HepG2 (cell line): ENCODE results near the gene ZNF275. TPM values are rescaled to one million over a fixed set of nuclear protein-coding genes. Genes with fewer than 3 reads are reported as not detected.

Source experiments
- ATAC-seq: fragments of 200-7000 bp; cut with Tn5 transposase; 3 replicates; pipeline ENCODE4 v1.9.1; 2020; ENCODE audit warnings: mild to moderate bottlenecking, moderate library complexity
- BruUV-seq: library from RNA; stranded (reverse); fragments of 400-500 nt; replicated peaks from 2 replicates; lab custom pipeline; 2021; lab: Mats Ljungman, UMichigan
- CTCF ChIA-PET: fragments of 300-600 bp; formaldehyde crosslinking; extraction: SDS; loops from one replicate; lab custom pipeline; 2021; ENCODE audit warnings: low total read pairs, inconsistent platforms, low intra/inter-chr PET ratio; lab: Yijun Ruan, JAX
- POLR2A ChIA-PET: fragments of 350-600 bp; sonication (Branson Sonifier 250); formaldehyde crosslinking; loops from one replicate; lab custom pipeline; 2020; ENCODE audit warnings: antibody characterized with exemption, inconsistent platforms; lab: Yijun Ruan, JAX
- DNase-seq: peaks from one replicate; pipeline ENCODE4 v3.0.0-alpha.2; 2015; ENCODE audit warnings: low spot score
- FAIRE-seq: peaks from 3 replicates; lab custom pipeline; 2011; peaks lifted over from hg19 to GRCh38; lab: Jason Lieb, UNC
- H2AFZ ChIP-seq: one replicate; pipeline ENCODE4 v1.6.1; 2011; ENCODE audit warnings: low read length, inconsistent platforms
- H3K27ac ChIP-seq: fragments of 300-600 bp; 3 replicates; pipeline ENCODE4 v1.8.0; 2011; ENCODE audit warnings: mixed run types, mild to moderate bottlenecking, mixed read lengths, low read length, inconsistent platforms; ENCODE audit not compliant: insufficient read depth; ENCODE audit errors: extremely low read length
- H3K27me3 ChIP-seq, 2 experiments: fragments of 200-600 bp in 1 of 2; 2 replicates in 1 of 2; 3 replicates in 1 of 2; pipeline versions ENCODE4 v1.6.0 to v1.8.0; 2011; ENCODE audit warnings: low read length in 2 of 2, mild to moderate bottlenecking in 2 of 2, moderate library complexity in 2 of 2, inconsistent platforms in 1 of 2; ENCODE audit not compliant: insufficient read depth in 2 of 2, control insufficient read depth in 1 of 2
- H3K36me3 ChIP-seq, 2 experiments: fragments of 200-600 bp in 1 of 2; replicated peaks in 1 of 2; 2 replicates in 1 of 2; 3 replicates in 1 of 2; pipeline versions ENCODE4 v1.5.1 to v1.8.0; 2011; ENCODE audit warnings: low read length in 2 of 2, inconsistent platforms in 1 of 2; ENCODE audit not compliant: insufficient read depth in 2 of 2, control insufficient read depth in 1 of 2
- H3K4me1 ChIP-seq: 2 replicates; pipeline ENCODE4 v1.5.1; 2012; ENCODE audit warnings: low read length, inconsistent platforms; ENCODE audit not compliant: insufficient read depth
- H3K4me2 ChIP-seq: 2 replicates; pipeline ENCODE4 v1.6.0; 2011; ENCODE audit warnings: low read depth, low read length, inconsistent platforms
- H3K4me3 ChIP-seq, 3 experiments: fragments of 200-600 bp in 1 of 3; sonication (generic), shearing (Covaris generic) in 1 of 3; replicated peaks in 1 of 3; 2 replicates each; pipeline ENCODE4 v1.5.1; 2011 to 2016; ENCODE audit warnings: low read length in 3 of 3, inconsistent platforms in 2 of 3, low read depth in 2 of 3, mild to moderate bottlenecking in 2 of 3, control low read depth in 1 of 3, mixed read lengths in 1 of 3; ENCODE audit not compliant: insufficient read depth in 1 of 3
- H3K79me2 ChIP-seq: one replicate; pipeline ENCODE4 v1.6.1; 2011; ENCODE audit warnings: low read length, inconsistent platforms; ENCODE audit not compliant: insufficient read depth
- H3K9ac ChIP-seq: 2 replicates; pipeline ENCODE4 v1.6.0; 2011; ENCODE audit warnings: mild to moderate bottlenecking, low read depth, low read length, inconsistent platforms; ENCODE audit not compliant: insufficient read depth
- H3K9me3 ChIP-seq: 2 replicates; pipeline ENCODE4 v1.5.1; 2012; ENCODE audit warnings: mild to moderate bottlenecking, low read length
- H4K20me1 ChIP-seq: 2 replicates; pipeline ENCODE4 v1.6.0; 2011; ENCODE audit warnings: inconsistent platforms, mild to moderate bottlenecking, low read length, moderate library complexity; ENCODE audit not compliant: insufficient read depth
- FOXJ3 ChIP-seq: sonication (generic); formaldehyde crosslinking; IDR thresholded peaks from 2 replicates; pipeline ENCODE4 v1.4.0; 2020; ENCODE audit warnings: missing genetic modification reagents, mild to moderate bottlenecking, borderline replicate concordance
- GLMP ChIP-seq: sonication (generic); formaldehyde crosslinking; IDR thresholded peaks from 2 replicates; pipeline ENCODE4 v1.9.0; 2021; ENCODE audit warnings: missing genetic modification reagents, mild to moderate bottlenecking, borderline replicate concordance
- KDM5A ChIP-seq: fragments of 200-600 bp; sonication (generic); IDR thresholded peaks from 2 replicates; pipeline ENCODE4 v1.7.0; 2018; ENCODE audit warnings: antibody characterized with exemption, mild to moderate bottlenecking, low read length, borderline replicate concordance
- MIER2 ChIP-seq: IDR thresholded peaks from 2 replicates; pipeline ENCODE4 v1.6.1; 2016; ENCODE audit warnings: missing biosample characterization, missing genetic modification reagents
- POLR2AphosphoS5 ChIP-seq: IDR thresholded peaks from 2 replicates; pipeline ENCODE4 v1.6.1; 2012; ENCODE audit warnings: low read depth, low read length
- SRSF1 ChIP-seq: fragments of 200-400 bp; formaldehyde crosslinking; optimal IDR thresholded peaks from 2 replicates; pipeline ENCODE3; 2017; ENCODE audit warnings: mild to moderate bottlenecking, low read depth, low read length, moderate library complexity
- SRY ChIP-seq: sonication (generic); formaldehyde crosslinking; IDR thresholded peaks from 2 replicates; pipeline ENCODE4 v1.8.0; 2022; ENCODE audit warnings: mild to moderate bottlenecking, missing genetic modification reagents
- ZBTB21 ChIP-seq: sonication (generic); formaldehyde crosslinking; IDR thresholded peaks from 2 replicates; pipeline ENCODE4 v1.4.0; 2020; ENCODE audit warnings: missing genetic modification reagents
- ZFYVE20 ChIP-seq: sonication (generic); formaldehyde crosslinking; IDR thresholded peaks from 2 replicates; pipeline ENCODE4 v1.8.0; 2023; ENCODE audit warnings: low read depth, mild to moderate bottlenecking, moderate library complexity, missing genetic modification reagents, borderline replicate concordance
- ZNF207 ChIP-seq: fragments of 450-650 bp; IDR thresholded peaks from 2 replicates; pipeline ENCODE4 v1.6.1; 2016; ENCODE audit warnings: antibody characterized with exemption, borderline replicate concordance
- ZNF431 ChIP-seq: sonication (generic); formaldehyde crosslinking; IDR thresholded peaks from 2 replicates; pipeline ENCODE4 v1.9.0; 2022; ENCODE audit warnings: missing genetic modification reagents, low read depth, mild to moderate bottlenecking, borderline replicate concordance
- WGBS: methylation state at CpG from one replicate; pipeline ENCODE4 v1.1.6; 2017; ENCODE audit warnings: low lambda C conversion rate; 5-methylcytosine and 5-hydroxymethylcytosine counted together
- in situ Hi-C: cut with HindIII; loops from 2 replicates; pipeline ENCODE4 v1.10.0; 2017; ENCODE audit warnings: low pct_unique_long_range_greater_than_20kb; ENCODE audit not compliant: extremely low pct_ligation_motif_present
- intact Hi-C: fragments of 100-400 bp; cut with micrococcal nuclease; formaldehyde crosslinking; loops from one replicate; pipeline ENCODE4 v1.10.0; 2022; ENCODE audit not compliant: unreplicated experiment
- polyA plus RNA-seq, 8 experiments: library from polyadenylated mRNA; depleted of rRNA in 3 of 8; stranded (reverse) in 7 of 8; unstranded in 1 of 8; fragments of >200 nt; fragmentation: Illumina TruSeq in 4 of 8; extraction: Trizol in 4 of 8; gene quantifications; 2 replicates each; pipeline versions ENCODE4 v1.2.1 to v1.2.3, GENCODE V29; 2011 to 2016; ENCODE audit warnings: low read depth in 4 of 8, missing spikeins in 1 of 8, mixed read lengths in 1 of 8; ENCODE audit not compliant: insufficient read depth in 1 of 8
- total RNA-seq, 5 experiments: library from RNA; depleted of rRNA; stranded (reverse); fragments of >200 nt; fragmentation: Illumina TruSeq; extraction: Trizol; gene quantifications; 2 replicates each; pipeline ENCODE4 v1.2.3, GENCODE V29; 2016; ENCODE audit warnings: low read depth in 1 of 5

The ZNF275 gene
- total and polyA plus RNA-seq, 2 of the 13 experiments (the other 11 are each of a cell fraction or from before 2014, with no cell fraction given) = 6.4 to 11.8 TPM

GRCh38 chrX:153386097-153386496 lies 52.1 kb downstream of the ZNF275 start:
- BruUV-seq = no TSS peak
- CTCF ChIA-PET = no interaction called here
- POLR2A ChIA-PET = no interaction called here
- 21% methylated on average over 5 of the region's 5 CpGs for WGBS
- in situ Hi-C loops = no loop called here
- no peaks in the 10 kb centered on the region for H3K36me3 ChIP-seq
- no peak for FAIRE-seq
- H2AFZ ChIP-seq = no peak overlapping the region
- H4K20me1 ChIP-seq = no peaks in the 10 kb centered on the region
- no peak overlapping the region for H3K4me3 ChIP-seq
- TF ChIP-seq FOXJ3 (no peak), SRSF1 (no peak)
- no peaks in the 10 kb centered on the region for H3K9me3 ChIP-seq
- no peak overlapping the region for H3K4me2 ChIP-seq
- DNase-seq = no peak
- intact Hi-C loops = no loop called here
- no peaks in the 10 kb centered on the region for H3K79me2 ChIP-seq
- peaks cover 15% of the 10 kb centered on the region for H3K4me1 ChIP-seq
- H3K27me3 ChIP-seq = no peaks in the 10 kb centered on the region
- H3K27ac ChIP-seq = no peak overlapping the region
- ATAC-seq = no peak
- H3K9ac ChIP-seq = no peak overlapping the region

- FAIRE-seq = no peak
- BruUV-seq = no TSS peak
These were observed 53.4 kb downstream of the ZNF275 start for GRCh38 chrX:153387345-153387744.

More at GRCh38 chrX:153387345-153387744, 53.4 kb downstream of the ZNF275 start:
- Histone ChIP-seq H3K4me1 (peaks cover 3% of the 10 kb centered on the region), H3K36me3 (no peaks in the 10 kb centered on the region), H3K27ac (no peak overlapping the region), H4K20me1 (no peaks in the 10 kb centered on the region), H3K9me3 (no peaks in the 10 kb centered on the region), H3K79me2 (no peaks in the 10 kb centered on the region), H3K27me3 (no peaks in the 10 kb centered on the region), H3K4me2 (no peak overlapping the region), H2AFZ (no peak overlapping the region), H3K4me3 (no peak overlapping the region), H3K9ac (no peak overlapping the region)
- DNase-seq (no peak), ATAC-seq (no peak)
- POLR2A ChIA-PET = no interaction called here
- in situ Hi-C loops = no loop called here
- intact Hi-C loops = no loop called here
- 0% methylated on average over 1 of the region's 5 CpGs for WGBS
- CTCF ChIA-PET = no interaction called here
- TF ChIP-seq KDM5A (no peak), GLMP (no peak), SRY (CRISPR knock-in tag) (no peak), MIER2 (CRISPR knock-in tag) (no peak), POLR2AphosphoS5 (no peak), ZFYVE20 (CRISPR knock-in tag) (no peak), ZNF431 (CRISPR knock-in tag) (no peak), ZNF207 (no peak), ZBTB21 (CRISPR knock-in tag) (no peak)
